Measurements from ENCODE around the gene FCRL5. TPM values are rescaled to one million over a fixed set of nuclear protein-coding genes. Genes with fewer than 3 reads are reported as not detected.

The FCRL5 gene
- total RNA-seq, 1 experiment from 2014 or later: 0.93 TPM

GRCh38 chr1:157542676-157543075, 9.6 kb downstream of the FCRL5 start:
- Histone ChIP-seq H3K4me2 (ENCODE audit: low read depth, low read length, poor library complexity, severe bottlenecking) (no peak overlapping the region), H4K20me1 (ENCODE audit: insufficient read depth, low read depth, low read length) (no peaks in the 10 kb centered on the region), H3K27ac (ENCODE audit: low read length) (no peak overlapping the region), H3K9me2 (replicated peaks; ENCODE audit: insufficient read depth, low read length) (no peaks in the 10 kb centered on the region), H3K27me3 (ENCODE audit: low read length) (no peaks in the 10 kb centered on the region), H3K79me2 (ENCODE audit: low read length) (no peaks in the 10 kb centered on the region), H3K9ac (ENCODE audit: low read length) (no peak overlapping the region), H3K36me3 (ENCODE audit: insufficient read depth, low read length) (no peaks in the 10 kb centered on the region), H3K9me3 (ENCODE audit: low read length) (no peaks in the 10 kb centered on the region), H3K4me1 (ENCODE audit: low read length) (no peaks in the 10 kb centered on the region), H2AFZ (ENCODE audit: low read length) (no peak overlapping the region), H3K4me3 (ENCODE audit: low read length) (no peak overlapping the region)
- no peak for DNase-seq

GRCh38 chr1:157540852-157541251, 11.5 kb downstream of the FCRL5 start:
- no peaks in the 10 kb centered on the region for H3K27me3 ChIP-seq (ENCODE audit: low read length)
- H3K27ac ChIP-seq (ENCODE audit: low read length): no peak overlapping the region
- H3K9me2 ChIP-seq (replicated peaks; ENCODE audit: insufficient read depth, low read length): no peaks in the 10 kb centered on the region
- no peaks in the 10 kb centered on the region for H4K20me1 ChIP-seq (ENCODE audit: insufficient read depth, low read depth, low read length)
- H3K4me3 ChIP-seq (ENCODE audit: low read length): no peak overlapping the region
- no peak overlapping the region for H2AFZ ChIP-seq (ENCODE audit: low read length)
- no peaks in the 10 kb centered on the region for H3K79me2 ChIP-seq (ENCODE audit: low read length)
- H3K9ac ChIP-seq (ENCODE audit: low read length): no peak overlapping the region
- H3K9me3 ChIP-seq (ENCODE audit: low read length): no peaks in the 10 kb centered on the region
- no peaks in the 10 kb centered on the region for H3K36me3 ChIP-seq (ENCODE audit: insufficient read depth, low read length)
- no peak overlapping the region for H3K4me2 ChIP-seq (ENCODE audit: low read depth, low read length, poor library complexity, severe bottlenecking)
- no peaks in the 10 kb centered on the region for H3K4me1 ChIP-seq (ENCODE audit: low read length)
- DNase-seq: no peak

- no peaks in the 10 kb centered on the region for H3K4me1 ChIP-seq (ENCODE audit: low read length)
- H3K79me2 ChIP-seq (ENCODE audit: low read length): no peaks in the 10 kb centered on the region
- no peaks in the 10 kb centered on the region for H4K20me1 ChIP-seq (ENCODE audit: insufficient read depth, low read depth, low read length)
- H3K27ac ChIP-seq (ENCODE audit: low read length): no peak overlapping the region
- H3K9me2 ChIP-seq (replicated peaks; ENCODE audit: insufficient read depth, low read length): no peaks in the 10 kb centered on the region
- H3K27me3 ChIP-seq (ENCODE audit: low read length): no peaks in the 10 kb centered on the region
- no peak overlapping the region for H3K4me3 ChIP-seq (ENCODE audit: low read length)
- no peaks in the 10 kb centered on the region for H3K9me3 ChIP-seq (ENCODE audit: low read length)
- no peak overlapping the region for H3K4me2 ChIP-seq (ENCODE audit: low read depth, low read length, poor library complexity, severe bottlenecking)
- no peak overlapping the region for H2AFZ ChIP-seq (ENCODE audit: low read length)
- H3K9ac ChIP-seq (ENCODE audit: low read length): no peak overlapping the region
- no peak for DNase-seq
- H3K36me3 ChIP-seq (ENCODE audit: insufficient read depth, low read length): no peaks in the 10 kb centered on the region
These were observed 12.1 kb downstream of the FCRL5 start for GRCh38 chr1:157540160-157540748.

- Histone ChIP-seq H4K20me1 (ENCODE audit: insufficient read depth, low read depth, low read length) (no peaks in the 10 kb centered on the region), H3K27me3 (ENCODE audit: low read length) (no peaks in the 10 kb centered on the region), H3K36me3 (ENCODE audit: insufficient read depth, low read length) (no peaks in the 10 kb centered on the region), H3K4me1 (ENCODE audit: low read length) (no peaks in the 10 kb centered on the region), H3K9me3 (ENCODE audit: low read length) (no peaks in the 10 kb centered on the region), H2AFZ (ENCODE audit: low read length) (no peak overlapping the region), H3K27ac (ENCODE audit: low read length) (no peak overlapping the region), H3K79me2 (ENCODE audit: low read length) (no peaks in the 10 kb centered on the region), H3K4me3 (ENCODE audit: low read length) (no peak overlapping the region), H3K4me2 (ENCODE audit: low read depth, low read length, poor library complexity, severe bottlenecking) (no peak overlapping the region), H3K9me2 (replicated peaks; ENCODE audit: insufficient read depth, low read length) (no peaks in the 10 kb centered on the region), H3K9ac (ENCODE audit: low read length) (no peak overlapping the region)
- DNase-seq: no peak
These were observed 12.7 kb downstream of the FCRL5 start for GRCh38 chr1:157539568-157539967.

GRCh38 chr1:157532569-157532968, 19.7 kb downstream of the FCRL5 start:
- no peak overlapping the region for H3K4me2 ChIP-seq (ENCODE audit: low read depth, low read length, poor library complexity, severe bottlenecking)
- H3K27me3 ChIP-seq (ENCODE audit: low read length): no peaks in the 10 kb centered on the region
- no peak overlapping the region for H3K9ac ChIP-seq (ENCODE audit: low read length)
- H4K20me1 ChIP-seq (ENCODE audit: insufficient read depth, low read depth, low read length): no peaks in the 10 kb centered on the region
- H3K4me3 ChIP-seq (ENCODE audit: low read length): no peak overlapping the region
- no peaks in the 10 kb centered on the region for H3K79me2 ChIP-seq (ENCODE audit: low read length)
- no peaks in the 10 kb centered on the region for H3K4me1 ChIP-seq (ENCODE audit: low read length)
- H3K27ac ChIP-seq (ENCODE audit: low read length): no peak overlapping the region
- H3K9me2 ChIP-seq (replicated peaks; ENCODE audit: insufficient read depth, low read length): no peaks in the 10 kb centered on the region
- H2AFZ ChIP-seq (ENCODE audit: low read length): no peak overlapping the region; the same call in 1 of the 2 replicates
- no peaks in the 10 kb centered on the region for H3K36me3 ChIP-seq (ENCODE audit: insufficient read depth, low read length)
- H3K9me3 ChIP-seq (ENCODE audit: low read length): no peaks in the 10 kb centered on the region
- no peak for DNase-seq

- H3K9me3 ChIP-seq (ENCODE audit: low read length): no peaks in the 10 kb centered on the region
- H4K20me1 ChIP-seq (ENCODE audit: insufficient read depth, low read depth, low read length): no peaks in the 10 kb centered on the region
- no peak overlapping the region for H3K9ac ChIP-seq (ENCODE audit: low read length)
- H3K36me3 ChIP-seq (ENCODE audit: insufficient read depth, low read length): no peaks in the 10 kb centered on the region
- no peak for DNase-seq
- no peak overlapping the region for H2AFZ ChIP-seq (ENCODE audit: low read length)
- no peaks in the 10 kb centered on the region for H3K79me2 ChIP-seq (ENCODE audit: low read length)
- no peaks in the 10 kb centered on the region for H3K4me1 ChIP-seq (ENCODE audit: low read length)
- no peaks in the 10 kb centered on the region for H3K27me3 ChIP-seq (ENCODE audit: low read length)
- no peak overlapping the region for H3K4me3 ChIP-seq (ENCODE audit: low read length)
- H3K27ac ChIP-seq (ENCODE audit: low read length): no peak overlapping the region
- no peaks in the 10 kb centered on the region for H3K9me2 ChIP-seq (replicated peaks; ENCODE audit: insufficient read depth, low read length)
- no peak overlapping the region for H3K4me2 ChIP-seq (ENCODE audit: low read depth, low read length, poor library complexity, severe bottlenecking)
These were observed 28.4 kb downstream of the FCRL5 start for GRCh38 chr1:157523774-157524493.

GRCh38 chr1:157521056-157521455, 31.3 kb downstream of the FCRL5 start:
- Histone ChIP-seq H3K36me3 (ENCODE audit: insufficient read depth, low read length) (no peaks in the 10 kb centered on the region), H3K9me2 (replicated peaks; ENCODE audit: insufficient read depth, low read length) (no peaks in the 10 kb centered on the region), H4K20me1 (ENCODE audit: insufficient read depth, low read depth, low read length) (no peaks in the 10 kb centered on the region), H3K27me3 (ENCODE audit: low read length) (no peaks in the 10 kb centered on the region), H3K4me2 (ENCODE audit: low read depth, low read length, poor library complexity, severe bottlenecking) (no peak overlapping the region), H3K4me1 (ENCODE audit: low read length) (no peaks in the 10 kb centered on the region), H3K79me2 (ENCODE audit: low read length) (no peaks in the 10 kb centered on the region), H3K9me3 (ENCODE audit: low read length) (no peaks in the 10 kb centered on the region), H3K4me3 (ENCODE audit: low read length) (no peak overlapping the region), H2AFZ (ENCODE audit: low read length) (no peak overlapping the region), H3K9ac (ENCODE audit: low read length) (no peak overlapping the region), H3K27ac (ENCODE audit: low read length) (no peak overlapping the region)
- DNase-seq: no peak

GRCh38 chr1:157520386-157520935, 31.9 kb downstream of the FCRL5 start:
- Histone ChIP-seq H3K27ac (ENCODE audit: low read length) (no peak overlapping the region), H3K79me2 (ENCODE audit: low read length) (no peaks in the 10 kb centered on the region), H3K9me3 (ENCODE audit: low read length) (no peaks in the 10 kb centered on the region), H3K9ac (ENCODE audit: low read length) (no peak overlapping the region), H3K4me3 (ENCODE audit: low read length) (no peak overlapping the region), H3K36me3 (ENCODE audit: insufficient read depth, low read length) (no peaks in the 10 kb centered on the region), H3K4me1 (ENCODE audit: low read length) (no peaks in the 10 kb centered on the region), H4K20me1 (ENCODE audit: insufficient read depth, low read depth, low read length) (no peaks in the 10 kb centered on the region), H2AFZ (ENCODE audit: low read length) (no peak overlapping the region), H3K27me3 (ENCODE audit: low read length) (no peaks in the 10 kb centered on the region), H3K4me2 (ENCODE audit: low read depth, low read length, poor library complexity, severe bottlenecking) (no peak overlapping the region), H3K9me2 (replicated peaks; ENCODE audit: insufficient read depth, low read length) (no peaks in the 10 kb centered on the region)
- no peak for DNase-seq
